Fibroblast of skin of back (primary cell): ENCODE measurements around the gene OR11A1.

Experiments used
- DNase-seq: peaks from one replicate; pipeline ENCODE4 v3.0.0-alpha.2; 2013

Gene OR11A1

GRCh38 chr6:29376003-29376402, 80.9 kb downstream of the OR11A1 start:
- no peak for DNase-seq
